Keratinocyte (primary cell): ENCODE data around the gene SSC4D. TPM values are rescaled to one million over a fixed set of nuclear protein-coding genes. Genes with fewer than 3 reads are reported as not detected.

ENCODE experiments used
- DNase-seq: peaks from one replicate; pipeline ENCODE4 v3.0.0-alpha.2; 2011; ENCODE audit warnings: low read depth, missing footprints, low spot score
- FAIRE-seq: peaks from 2 replicates; lab custom pipeline; 2011; peaks lifted over from hg19 to GRCh38; lab: Jason Lieb, UNC
- H2AFZ ChIP-seq: 2 replicates; pipeline ENCODE4 v1.6.0; 2012; ENCODE audit warnings: low read length, control low read depth, inconsistent platforms; ENCODE audit not compliant: control insufficient read depth
- H3K27ac ChIP-seq: 2 replicates; pipeline ENCODE4 v1.5.1; 2011; ENCODE audit warnings: low read length; ENCODE audit not compliant: control insufficient read depth, insufficient read depth
- H3K27me3 ChIP-seq: 3 replicates; pipeline ENCODE4 v1.6.0; 2011; ENCODE audit warnings: low read length; ENCODE audit not compliant: control insufficient read depth, insufficient read depth; ENCODE audit errors: extremely low read depth
- H3K36me3 ChIP-seq, 2 experiments: 2 replicates in 1 of 2; 3 replicates in 1 of 2; pipeline ENCODE4 v1.5.1; 2011; ENCODE audit warnings: low read length in 2 of 2, mild to moderate bottlenecking in 1 of 2; ENCODE audit not compliant: control insufficient read depth in 2 of 2, insufficient read depth in 2 of 2; ENCODE audit errors: extremely low read depth in 1 of 2
- H3K4me1 ChIP-seq: 3 replicates; pipeline ENCODE4 v1.5.1; 2011; ENCODE audit warnings: low read length; ENCODE audit not compliant: control insufficient read depth, insufficient read depth; ENCODE audit errors: extremely low read depth
- H3K4me2 ChIP-seq: 3 replicates; pipeline ENCODE4 v1.6.0; 2011; ENCODE audit warnings: low read depth, low read length; ENCODE audit not compliant: control insufficient read depth, insufficient read depth; ENCODE audit errors: extremely low read depth
- H3K4me3 ChIP-seq, 3 experiments: fragments of 200-600 bp in 1 of 3; sonication (generic) in 1 of 3; 2 replicates in 2 of 3; 3 replicates in 1 of 3; pipeline ENCODE4 v1.5.1; 2011 to 2016; ENCODE audit warnings: low read length in 3 of 3, mild to moderate bottlenecking in 3 of 3, control low read depth in 2 of 3, inconsistent platforms in 1 of 3, low read depth in 1 of 3, mixed read lengths in 1 of 3, mixed run types in 1 of 3, moderate library complexity in 1 of 3; ENCODE audit not compliant: control insufficient read depth in 2 of 3, insufficient read depth in 2 of 3; ENCODE audit errors: extremely low read depth in 1 of 3
- H3K79me2 ChIP-seq: 2 replicates; pipeline ENCODE4 v1.6.0; 2012; ENCODE audit warnings: low read length; ENCODE audit not compliant: control insufficient read depth, insufficient read depth
- H3K9ac ChIP-seq: 3 replicates; pipeline ENCODE4 v1.6.0; 2011; ENCODE audit warnings: low read length; ENCODE audit not compliant: control insufficient read depth, insufficient read depth; ENCODE audit errors: extremely low read depth
- H3K9me1 ChIP-seq: 3 replicates; pipeline ENCODE4 v1.6.0; 2011; ENCODE audit warnings: low read length; ENCODE audit not compliant: control insufficient read depth, insufficient read depth; ENCODE audit errors: extremely low read depth
- H3K9me3 ChIP-seq: 2 replicates; pipeline ENCODE4 v1.5.1; 2012; ENCODE audit warnings: low read depth, low read length; ENCODE audit not compliant: control insufficient read depth
- H4K20me1 ChIP-seq: 3 replicates; pipeline ENCODE4 v1.6.0; 2011; ENCODE audit warnings: low read length; ENCODE audit not compliant: control insufficient read depth, insufficient read depth; ENCODE audit errors: extremely low read depth
- CTCF ChIP-seq, 3 experiments: IDR thresholded peaks in 1 of 3; conservative IDR thresholded peaks in 1 of 3; optimal IDR thresholded peaks in 1 of 3; 2 replicates in 2 of 3; 3 replicates in 1 of 3; pipeline versions ENCODE3 to v1.5.1; 2011; ENCODE audit warnings: low read length in 3 of 3, mild to moderate bottlenecking in 3 of 3, moderate library complexity in 2 of 3, control low read depth in 1 of 3, inconsistent platforms in 1 of 3; ENCODE audit not compliant: insufficient read depth in 2 of 3; ENCODE audit errors: extremely low read depth in 1 of 3
- EZH2 ChIP-seq: IDR thresholded peaks from one replicate; pipeline ENCODE4 v1.6.1; 2012; ENCODE audit warnings: inconsistent platforms, mild to moderate bottlenecking, low read length, moderate library complexity
- dilution Hi-C: fragments of 300-500 bp; cut with MboI; formaldehyde crosslinking; loops from one replicate; pipeline ENCODE4 v1.7.0; 2020; ENCODE audit warnings: low sequenced_read_pairs; ENCODE audit not compliant: extremely low pct_ligation_motif_present
- polyA plus RNA-seq, 5 experiments: library from polyadenylated mRNA; depleted of rRNA in 3 of 5; stranded (reverse) in 3 of 5; stranded (forward) in 1 of 5; unstranded in 1 of 5; fragments of >200 nt; gene quantifications; 1 replicate in 1 of 5; 2 replicates in 3 of 5; 3 replicates in 1 of 5; pipeline versions ENCODE4 v1.2.1 to v1.2.3, GENCODE V29; 2011 to 2012; ENCODE audit warnings: missing spikeins in 2 of 5, low read depth in 1 of 5, low replicate concordance in 1 of 5

SSC4D gene
- polyA plus RNA-seq, 1 donor (not counting 4 experiments of a cell fraction or from before 2014, with no cell fraction given) = 0.98 TPM

- DNase-seq (no peak), FAIRE-seq (no peak)
- Histone ChIP-seq H3K79me2 (peaks cover 37% of the 10 kb centered on the region), H4K20me1 (peaks cover 22% of the 10 kb centered on the region), H3K9ac (peak overlapping the region; percentile 99), H3K27me3 (no peaks in the 10 kb centered on the region), H3K4me3 (peak overlapping the region in 2 of 3 experiments; percentile 99 to 100), H3K9me1 (no peaks in the 10 kb centered on the region), H3K4me2 (peak overlapping the region; percentile 84), H2AFZ (peak overlapping the region; percentile 85), H3K27ac (peak overlapping the region; percentile 87), H3K9me3 (no peaks in the 10 kb centered on the region), H3K36me3 (peaks cover 1 to 21% of the 10 kb centered on the region in 2 experiments), H3K4me1 (peaks cover 36% of the 10 kb centered on the region)
- no peak for TF ChIP-seq EZH2
- dilution Hi-C loops = no loop called here
Observed at GRCh38 chr7:76359978-76360638, 49.4 kb downstream of the SSC4D start.

GRCh38 chr7:76359111-76359977 lies 50.2 kb downstream of the SSC4D start:
- H3K36me3 ChIP-seq = peaks cover 5 to 27% of the 10 kb centered on the region in 2 experiments
- H3K9me1 ChIP-seq = no peaks in the 10 kb centered on the region
- peaks cover 29% of the 10 kb centered on the region for H4K20me1 ChIP-seq
- no peak for TF ChIP-seq EZH2
- peak; percentile 65 to 82 (median 80) for TF ChIP-seq CTCF (optimal IDR thresholded peaks at IDR 0.05 in 1 of 3, IDR thresholded peaks at IDR 0.05 in 1 of 3, conservative IDR thresholded peaks at IDR 0.05 in 1 of 3; ENCODE audit: extremely low read depth in 1 of 3, insufficient read depth in 2 of 3, low read length in 3 of 3)
- peak overlapping the region; percentile 99 for H3K9ac ChIP-seq
- peak; percentile 96 for DNase-seq
- H3K79me2 ChIP-seq = peaks cover 44% of the 10 kb centered on the region
- peak overlapping the region; percentile 87 for H3K27ac ChIP-seq
- H2AFZ ChIP-seq = peak overlapping the region; percentile 85
- peak overlapping the region; percentile 84 for H3K4me2 ChIP-seq
- H3K27me3 ChIP-seq = no peaks in the 10 kb centered on the region
- H3K4me1 ChIP-seq = peaks cover 35% of the 10 kb centered on the region
- peak; percentile 43 for FAIRE-seq
- peak overlapping the region; percentile 96 to 100 (median 99) for H3K4me3 ChIP-seq
- dilution Hi-C loops = no loop called here
- H3K9me3 ChIP-seq = no peaks in the 10 kb centered on the region
